Mucosa of descending colon (tissue), 3 donors: ENCODE data around the gene NUP62. TPM values are rescaled to one million over a fixed set of nuclear protein-coding genes. Genes with fewer than 3 reads are reported as not detected.

Experiments used
- ATAC-seq: fragments of 200-7000 bp; cut with Tn5 transposase; one replicate; pipeline ENCODE4 v1.9.1; 2020; ENCODE audit warnings: mild to moderate bottlenecking, moderate library complexity
- DNase-seq, 3 donors: peaks; one replicate each; pipeline ENCODE4 v3.0.0-alpha.2; 2020
- H3K36me3 ChIP-seq: fragments of 200-600 bp; one replicate; pipeline ENCODE4 v1.8.0; 2021; ENCODE audit warnings: low read depth, mild to moderate bottlenecking
- H3K4me1 ChIP-seq: fragments of 200-600 bp; one replicate; pipeline ENCODE4 v1.8.0; 2021; ENCODE audit warnings: low read depth, mild to moderate bottlenecking
- H3K4me3 ChIP-seq: fragments of 200-600 bp; one replicate; pipeline ENCODE4 v1.8.0; 2021; ENCODE audit warnings: mild to moderate bottlenecking
- H3K9me3 ChIP-seq: fragments of 200-600 bp; one replicate; pipeline ENCODE4 v1.8.0; 2021; ENCODE audit warnings: mild to moderate bottlenecking
- CTCF ChIP-seq: fragments of 200-600 bp; IDR thresholded peaks from one replicate; pipeline ENCODE4 v1.8.0; 2022; ENCODE audit warnings: antibody characterized with exemption, mild to moderate bottlenecking
- intact Hi-C, 2 donors: fragments of 100-400 bp; cut with DNase I in 1 of 2; cut with micrococcal nuclease in 1 of 2; formaldehyde crosslinking; loops; one replicate each; pipeline versions ENCODE4 v1.11.0 to v1.11.1; 2022; cut with DNase I, micrococcal nuclease
- microRNA-seq: library from miRNA; unstranded; fragments of <30 nt; microRNA quantifications from one replicate; pipeline ENCODE4, GENCODE V29; 2019
- total RNA-seq, 3 donors: library from RNA; stranded (reverse); fragmentation: NEBNext Ultra II Directional in 2 of 3; extraction: Animal tissue kit (Norgen Biotek cat#: 25700) in 2 of 3; gene quantifications; one replicate each; pipeline versions ENCODE4 v1.2.1 to v1.2.4, GENCODE V29; 2021 to 2023
- donor health status: DM: no; HTN: no; CAD: no; lungs with moderate emphysema.
- donor health status: DM: no; HTN: no; CAD: no.
- donor health status: DM: no; HTN: yes; CAD: no.

Gene NUP62
- total RNA-seq, 3 donors from 2014 or later: 34.1 to 41.0 (median 40.9) TPM

GRCh38 chr19:49858088-49858985 is 71.0 kb downstream of the NUP62 start:
- Histone ChIP-seq H3K9me3 (no peaks in the 10 kb centered on the region), H3K4me3 (no peak overlapping the region), H3K36me3 (no peaks in the 10 kb centered on the region), H3K4me1 (no peaks in the 10 kb centered on the region)
- ATAC-seq: no peak
- intact Hi-C loops: no loop called here
- TF ChIP-seq CTCF: no peak
- peak in 1 of 3 donors; percentile 5 for DNase-seq

DNA sequence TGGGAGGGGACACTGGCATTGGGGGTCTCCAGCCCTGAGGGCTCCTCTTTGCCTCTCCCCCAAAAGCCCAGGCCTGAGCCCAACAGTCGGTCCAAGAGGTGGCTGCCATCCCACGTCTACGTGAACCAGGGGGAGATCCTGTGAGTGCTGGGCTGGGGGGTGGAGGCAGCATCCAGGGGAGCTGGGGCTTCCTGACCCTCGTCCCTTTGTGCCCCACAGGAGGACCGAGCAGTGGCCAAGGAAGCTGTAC is 71.5 kb downstream of the NUP62 start:
- H3K4me1 ChIP-seq: peaks cover 5% of the 10 kb centered on the region
- H3K4me3 ChIP-seq: no peak overlapping the region
- ATAC-seq (no peak), DNase-seq (peak in 1 of 3 donors; percentile 49)
- H3K9me3 ChIP-seq: no peaks in the 10 kb centered on the region
- no peak for TF ChIP-seq CTCF
- no peaks in the 10 kb centered on the region for H3K36me3 ChIP-seq
- intact Hi-C loops: no loop called here

DNA sequence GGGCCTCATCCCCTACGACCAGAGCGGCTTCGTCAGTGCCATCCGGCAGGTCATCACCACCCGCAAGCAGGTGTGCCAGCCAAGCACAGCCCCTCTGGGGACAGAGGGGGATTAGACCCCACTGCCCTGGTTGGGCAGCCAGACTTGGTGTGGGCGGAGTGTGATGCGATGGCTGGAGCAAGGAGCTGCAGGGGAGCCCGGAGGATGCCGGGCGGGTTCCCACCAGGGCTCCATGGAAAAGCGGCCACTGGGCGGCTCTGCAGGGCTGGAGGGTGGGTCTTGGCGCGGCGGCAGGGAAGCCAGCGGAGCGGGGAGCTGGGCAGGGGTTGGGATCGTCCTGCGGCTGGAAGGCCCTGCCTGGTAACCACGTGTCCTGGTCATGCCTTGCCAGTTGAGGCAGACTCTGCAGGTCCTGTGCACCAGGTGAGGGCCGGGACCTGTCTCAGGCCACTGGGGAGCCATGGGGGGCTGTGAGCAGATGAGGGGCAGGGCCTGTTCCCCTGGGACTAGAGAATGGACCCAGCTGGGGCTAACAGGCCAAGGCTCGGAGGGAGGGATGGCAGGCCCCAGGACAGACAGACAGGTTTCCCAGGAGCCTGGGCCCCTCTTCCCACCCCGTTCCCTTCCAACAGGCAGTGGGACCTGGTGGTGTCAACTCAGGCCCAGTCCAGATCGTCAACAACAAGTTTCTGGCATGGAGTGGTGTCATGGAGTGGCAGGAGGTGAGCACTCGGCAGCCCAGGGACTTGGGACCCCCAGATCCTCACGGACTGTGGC is 72.1 kb downstream of the NUP62 start:
- Histone ChIP-seq H3K4me1 (peaks cover 10% of the 10 kb centered on the region), H3K4me3 (no peak overlapping the region), H3K9me3 (no peaks in the 10 kb centered on the region), H3K36me3 (no peaks in the 10 kb centered on the region)
- ATAC-seq: no peak
- peak; percentile 3 to 55 (median 37) for DNase-seq
- intact Hi-C loops: no loop called here
- TF ChIP-seq CTCF: no peak

Small RNA genes within 50 kb of the gene (microRNA-seq; reads per million reads assigned to microRNA genes)
- not detected for gene MIR4750

Other genes with a start within 250 kb of the NUP62 start
- 1 to 10 TPM in 2 of 3 donors, under 1 TPM in 1; 0.69 to 1.3 (median 1.2) TPM for gene ADM5, start 239.9 kb downstream of the NUP62 start, total RNA-seq
- 1 to 10 TPM; 1.9 to 7.6 (median 2.2) TPM for gene CPT1C, start 238.4 kb downstream of the NUP62 start, total RNA-seq
- under 1 TPM in 1 of 3 donors, not detected in 2; 0.35 TPM for gene TSKS, start 166.2 kb downstream of the NUP62 start, total RNA-seq
- gene AP2A1, start 162.5 kb downstream of the NUP62 start, total RNA-seq: 10 to 100 TPM; 73.6 to 84.8 (median 82.5) TPM
- 10 to 100 TPM in 2 of 3 donors, 1 to 10 TPM in 1; 6.6 to 21.0 (median 11.9) TPM for gene FUZ, start 116.2 kb downstream of the NUP62 start, total RNA-seq
- 10 to 100 TPM; 54.7 to 57.4 (median 55.2) TPM for gene MED25, start 111.2 kb downstream of the NUP62 start, total RNA-seq
- 100 to 1,000 TPM in 2 of 3 donors, 10 to 100 TPM in 1; 92.8 to 171 (median 107) TPM for gene PTOV1, start 78.3 kb downstream of the NUP62 start, total RNA-seq
- gene PNKP, start 61.9 kb downstream of the NUP62 start, total RNA-seq: 100 to 1,000 TPM in 2 of 3 donors, 10 to 100 TPM in 1; 84.3 to 114 (median 111) TPM
- gene AKT1S1, start 52.1 kb downstream of the NUP62 start, total RNA-seq: 10 to 100 TPM; 38.8 to 44.0 (median 42.3) TPM
- gene TBC1D17, start 51.8 kb downstream of the NUP62 start, total RNA-seq: 10 to 100 TPM; 33.7 to 55.7 (median 45.1) TPM
- gene IL4I1, start 32.6 kb downstream of the NUP62 start, total RNA-seq: 1 to 10 TPM; 1.2 to 1.7 (median 1.6) TPM
- gene ATF5, start 299 bp downstream of the NUP62 start, total RNA-seq: 10 to 100 TPM; 10.7 to 25.0 (median 16.1) TPM
- gene SIGLEC11, start 31.7 kb upstream of the NUP62 start, total RNA-seq: 1 to 10 TPM in 2 of 3 donors, under 1 TPM in 1; 0.49 to 2.0 (median 1.1) TPM
- gene VRK3, start 95.9 kb upstream of the NUP62 start, total RNA-seq: 10 to 100 TPM; 53.8 to 72.9 (median 62.7) TPM
- 1 to 10 TPM; 5.2 to 9.2 (median 6.0) TPM for gene ZNF473, start 96.5 kb upstream of the NUP62 start, total RNA-seq
- gene IZUMO2, start 233.8 kb upstream of the NUP62 start, total RNA-seq: not detected